Liver (tissue), 9 donors: ENCODE data around the gene PCDHA8. TPM values are rescaled to one million over a fixed set of nuclear protein-coding genes. Genes with fewer than 3 reads are reported as not detected.
"Not testable (repeated sequence)": the region's sequence is repeated elsewhere in the genome, so short reads cannot be mapped to it uniquely, and the experiment has no call there.

Experiments
- DNase-seq: peaks from one replicate; pipeline ENCODE4 v3.0.0-alpha.2; 2017; ENCODE audit warnings: low spot score
- H3K27ac ChIP-seq, 2 donors: one replicate each; pipeline ENCODE4 v1.7.0; 2013; ENCODE audit warnings: inconsistent platforms in 2 of 2, low read length in 2 of 2, control low read depth in 1 of 2, low read depth in 1 of 2, mild to moderate bottlenecking in 1 of 2
- H3K27me3 ChIP-seq, 4 donors: one replicate each; pipeline versions ENCODE4 v1.6.1 to v1.7.0; 2013; ENCODE audit warnings: low read length in 3 of 4, inconsistent platforms in 1 of 4, mild to moderate bottlenecking in 1 of 4, moderate library complexity in 1 of 4; ENCODE audit not compliant: control insufficient read depth in 4 of 4, insufficient read depth in 4 of 4
- H3K36me3 ChIP-seq, 4 donors: one replicate each; pipeline versions ENCODE4 v1.6.1 to v1.7.0; 2013; ENCODE audit warnings: low read length in 3 of 4, mild to moderate bottlenecking in 3 of 4, low read depth in 1 of 4, moderate library complexity in 1 of 4; ENCODE audit not compliant: control insufficient read depth in 4 of 4, insufficient read depth in 3 of 4
- H3K4me1 ChIP-seq, 4 donors: one replicate each; pipeline versions ENCODE4 v1.6.1 to v1.7.0; 2013; ENCODE audit warnings: low read length in 3 of 4, mild to moderate bottlenecking in 3 of 4, moderate library complexity in 1 of 4; ENCODE audit not compliant: control insufficient read depth in 4 of 4, insufficient read depth in 4 of 4
- H3K4me3 ChIP-seq, 3 donors: one replicate each; pipeline versions ENCODE4 v1.6.1 to v1.7.0; 2013; ENCODE audit warnings: low read length in 3 of 3, control low read depth in 1 of 3, low read depth in 1 of 3, mild to moderate bottlenecking in 1 of 3
- H3K9ac ChIP-seq, 2 donors: one replicate each; pipeline ENCODE4 v1.7.0; 2013; ENCODE audit warnings: low read length in 2 of 2, mild to moderate bottlenecking in 2 of 2, moderate library complexity in 2 of 2, control low read depth in 1 of 2, low read depth in 1 of 2
- H3K9me3 ChIP-seq, 4 donors: one replicate each; pipeline versions ENCODE4 v1.6.1 to v1.7.0; 2013; ENCODE audit warnings: low read length in 3 of 4; ENCODE audit not compliant: control insufficient read depth in 4 of 4
- CTCF ChIP-seq: fragments of 150-350 bp; IDR thresholded peaks from 2 replicates; pipeline ENCODE4 v1.5.1; 2017; ENCODE audit warnings: improper control_type of control experiment, low read depth, low read length; ENCODE audit not compliant: missing input control
- EGR1 ChIP-seq, 2 donors: IDR thresholded peaks; 2 replicates each; pipeline ENCODE4 v1.6.1; 2016 to 2018; ENCODE audit warnings: antibody characterized with exemption in 2 of 2, low read depth in 2 of 2
- FOXA1 ChIP-seq: IDR thresholded peaks from 2 replicates; pipeline ENCODE4 v1.6.1; 2016; ENCODE audit warnings: antibody characterized with exemption
- FOXA2 ChIP-seq: IDR thresholded peaks from 2 replicates; pipeline ENCODE4 v1.6.1; 2016; ENCODE audit warnings: antibody characterized with exemption
- NR2F2 ChIP-seq: IDR thresholded peaks from 2 replicates; pipeline ENCODE4 v1.6.1; 2016; ENCODE audit warnings: antibody characterized with exemption
- RAD21 ChIP-seq, 2 donors: IDR thresholded peaks; 2 replicates each; pipeline ENCODE4 v1.6.1; 2016; ENCODE audit warnings: antibody characterized with exemption in 2 of 2, mild to moderate bottlenecking in 2 of 2
- REST ChIP-seq: IDR thresholded peaks from 2 replicates; pipeline ENCODE4 v1.6.1; 2016; ENCODE audit warnings: antibody characterized with exemption, mild to moderate bottlenecking
- RXRA ChIP-seq, 2 donors: IDR thresholded peaks; 2 replicates each; pipeline ENCODE4 v1.6.1; 2017 to 2018; ENCODE audit warnings: antibody characterized with exemption in 2 of 2, mild to moderate bottlenecking in 1 of 2
- SP1 ChIP-seq: IDR thresholded peaks from 2 replicates; pipeline ENCODE4 v1.6.1; 2018; ENCODE audit warnings: antibody characterized with exemption, mild to moderate bottlenecking
- TAF1 ChIP-seq: conservative IDR thresholded peaks from 2 replicates; pipeline ENCODE4 v1.6.1; 2016; ENCODE audit warnings: antibody characterized with exemption, mild to moderate bottlenecking
- YY1 ChIP-seq: IDR thresholded peaks from 2 replicates; pipeline ENCODE4 v1.6.1; 2016; ENCODE audit warnings: antibody characterized with exemption, mild to moderate bottlenecking
- ZBTB33 ChIP-seq: IDR thresholded peaks from 2 replicates; pipeline ENCODE4 v1.6.1; 2016; ENCODE audit warnings: antibody characterized with exemption
- WGBS: extraction: QIAGEN DNeasy Blood & Tissue Kit; methylation state at CpG from one replicate; pipeline ENCODE4 v1.1.7; 2013; 5-methylcytosine and 5-hydroxymethylcytosine counted together
- polyA plus RNA-seq, 2 donors: library from polyadenylated mRNA; stranded (reverse) in 1 of 2; unstranded in 1 of 2; fragments of 200-250 nt in 1 of 2; fragments of >200 nt in 1 of 2; fragmentation: Nextera tagmentation in 1 of 2; extraction: Ambion mirVana in 1 of 2; gene quantifications; one replicate each; pipeline versions ENCODE4 v1.2.1 to v1.2.3, GENCODE V29; 2013 to 2015
- total RNA-seq, 2 donors: library from RNA; depleted of rRNA; stranded (reverse); fragments of >200 nt; gene quantifications; one replicate each; pipeline ENCODE4 v1.2.3, GENCODE V29; 2014
- donor health status: healthy.
- donor health status: healthy.
- donor health status: healthy.
- donor health status: healthy.
- donor health status: healthy.

PCDHA8 gene
- total and polyA plus RNA-seq, 4 donors: under 0.01 TPM; not detected in 3

- TF ChIP-seq ZBTB33 (no peak), SP1 (no peak), RXRA (IDR thresholded peaks at IDR 0.05) (no peak), FOXA1 (no peak), TAF1 (no peak), YY1 (no peak)
These were observed 46.3 kb upstream of the PCDHA8 start, which contains the start of gene PCDHA2 (continued) for GRCh38 chr5:140794595-140795258.

GRCh38 chr5:140795259-140795641, 45.7 kb upstream of the PCDHA8 start:
- Histone ChIP-seq H3K9me3 (peaks cover 22 to 48% (median 28%) of the 10 kb centered on the region in 4 donors), H3K27me3 (peaks cover 0 to 3% (median 0%) of the 10 kb centered on the region in 4 donors), H3K36me3 (no peaks in the 10 kb centered on the region), H3K4me1 (no peaks in the 10 kb centered on the region), H3K9ac (no peak overlapping the region), H3K27ac (no peak overlapping the region), H3K4me3 (peak overlapping the region in 1 of 3 donors; percentile 12)
- DNase-seq: no peak
- 22% methylated on average over 15 of the region's 15 CpGs for WGBS
- no peak for TF ChIP-seq REST
- no peak for TF ChIP-seq EGR1 (IDR thresholded peaks at IDR 0.05; ENCODE audit: low read depth in 2 of 2)
- TF ChIP-seq NR2F2: no peak
- no peak for TF ChIP-seq RAD21 (IDR thresholded peaks at IDR 0.05)
- no peak for TF ChIP-seq FOXA2
- TF ChIP-seq RXRA (IDR thresholded peaks at IDR 0.05): no peak
- TF ChIP-seq CTCF: no peak

GRCh38 chr5:140796072-140796717, 44.8 kb upstream of the PCDHA8 start:
- H3K9me3 ChIP-seq: peaks cover 22 to 47% (median 28%) of the 10 kb centered on the region in 4 donors
- H3K27me3 ChIP-seq, H3K27ac ChIP-seq, DNase-seq, H3K4me3 ChIP-seq, H3K36me3 ChIP-seq, H3K4me1 ChIP-seq, H3K9ac ChIP-seq: not testable (repeated sequence)
- 49% methylated on average over 72 of the region's 72 CpGs for WGBS
